HUES48 (cell line): Measurements from ENCODE around the gene HPS5.
A peak's percentile ranks its signal among the peaks of the same experiment; 100 is the strongest.
"Not testable (repeated sequence)": the region's sequence is repeated elsewhere in the genome, so short reads cannot be mapped to it uniquely, and the experiment has no call there.

Experiments
- H3K27ac ChIP-seq: one replicate; pipeline ENCODE4 v1.7.0; 2013; ENCODE audit warnings: low read depth, low read length, inconsistent platforms
- H3K27me3 ChIP-seq: 2 replicates; pipeline ENCODE4 v1.6.1; 2013; ENCODE audit warnings: mild to moderate bottlenecking, low read length; ENCODE audit not compliant: control insufficient read depth, insufficient read depth
- H3K36me3 ChIP-seq: 2 replicates; pipeline ENCODE4 v1.6.1; 2013; ENCODE audit warnings: low read length; ENCODE audit not compliant: control insufficient read depth, insufficient read depth
- H3K4me1 ChIP-seq: 2 replicates; pipeline ENCODE4 v1.6.1; 2013; ENCODE audit warnings: mild to moderate bottlenecking, low read length; ENCODE audit not compliant: control insufficient read depth, insufficient read depth
- H3K4me3 ChIP-seq: 2 replicates; pipeline ENCODE4 v1.5.1; 2013; ENCODE audit warnings: mild to moderate bottlenecking, low read depth, low read length
- H3K9ac ChIP-seq: 2 replicates; pipeline ENCODE4 v1.6.1; 2013; ENCODE audit warnings: mild to moderate bottlenecking, low read depth, low read length, moderate library complexity
- H3K9me3 ChIP-seq: 2 replicates; pipeline ENCODE4 v1.6.1; 2013; ENCODE audit warnings: low read length; ENCODE audit not compliant: control insufficient read depth, insufficient read depth

The HPS5 gene

DNA sequence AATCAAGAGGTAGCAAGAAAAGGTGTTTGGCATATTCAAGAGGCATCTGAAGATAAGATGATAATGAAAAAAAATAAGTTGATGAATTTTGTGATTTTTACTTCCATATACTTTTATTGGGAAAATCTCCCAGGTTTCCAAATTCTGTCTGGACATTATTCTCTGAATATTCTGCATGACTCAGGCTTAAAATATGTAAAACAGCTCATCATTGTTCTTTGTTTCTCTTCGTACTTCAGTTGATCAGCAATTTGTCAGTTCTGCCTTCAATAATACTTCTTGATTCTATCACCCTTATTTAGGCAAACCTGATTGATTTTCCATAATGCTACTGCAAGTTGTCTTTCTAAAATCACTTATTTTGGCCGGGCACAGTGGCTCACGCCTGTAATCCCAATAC is 30.6 kb upstream of the HPS5 start:
- no peak overlapping the region for H3K9ac ChIP-seq
- no peak overlapping the region for H3K27ac ChIP-seq
- H3K4me3 ChIP-seq, result no peak overlapping the region
- no peaks in the 10 kb centered on the region for H3K9me3 ChIP-seq
- no peaks in the 10 kb centered on the region for H3K4me1 ChIP-seq
- H3K36me3 ChIP-seq, result peaks cover 73% of the 10 kb centered on the region
- no peaks in the 10 kb centered on the region for H3K27me3 ChIP-seq

DNA sequence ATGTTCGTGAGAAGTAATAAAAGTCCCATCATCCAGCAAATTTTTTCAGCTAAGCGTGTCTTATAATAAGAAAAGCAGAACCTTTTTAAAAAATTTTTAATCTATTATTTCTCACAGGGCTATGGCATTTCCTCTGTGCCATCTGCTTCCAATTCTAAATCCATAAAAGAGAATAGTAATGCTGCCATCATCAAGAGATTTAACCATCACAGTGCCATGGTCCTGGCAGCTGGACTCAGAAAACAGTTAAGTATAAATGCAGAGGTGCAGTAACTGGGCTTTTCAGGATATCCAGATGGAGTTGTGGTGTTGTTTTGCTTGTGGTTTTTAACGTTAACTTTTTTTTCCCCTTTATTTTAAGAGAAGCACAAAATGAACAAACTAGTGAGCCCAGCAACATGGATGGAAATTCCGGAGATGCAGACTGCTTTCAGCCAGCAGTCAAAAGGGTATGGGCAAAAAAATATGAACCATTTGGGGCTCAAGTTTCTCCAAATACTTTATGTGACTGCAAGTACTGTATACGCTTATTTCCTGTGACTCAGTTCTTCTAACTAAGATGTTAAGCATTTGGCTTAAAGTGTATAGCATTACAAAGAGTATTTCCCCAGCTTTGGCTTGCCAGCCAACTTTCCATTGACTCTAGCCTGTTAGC is 25.7 kb upstream of the HPS5 start:
- Histone ChIP-seq H3K4me3 (no peak overlapping the region), H3K9me3 (no peaks in the 10 kb centered on the region), H3K27me3 (no peaks in the 10 kb centered on the region), H3K36me3 (peaks cover 77% of the 10 kb centered on the region), H3K27ac (no peak overlapping the region), H3K4me1 (no peaks in the 10 kb centered on the region), H3K9ac (no peak overlapping the region)

DNA sequence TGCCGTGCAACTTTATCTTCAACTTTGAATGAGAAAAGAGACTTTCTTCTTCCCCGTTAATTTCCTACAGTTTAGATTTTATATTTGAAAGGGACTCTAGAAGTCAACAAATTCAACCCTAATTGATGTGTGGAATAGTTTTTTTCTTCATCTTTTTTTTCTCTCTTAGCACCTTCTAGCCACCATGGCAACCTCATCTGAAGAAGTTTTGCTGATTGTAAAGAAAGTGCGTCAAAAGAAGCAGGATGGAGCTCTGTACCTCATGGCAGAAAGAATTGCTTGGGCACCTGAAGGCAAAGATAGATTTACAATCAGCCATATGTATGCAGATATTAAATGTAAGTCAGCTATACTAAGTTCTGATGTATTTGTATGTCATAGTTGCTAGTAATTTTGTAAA is 11.0 kb upstream of the HPS5 start:
- no peak overlapping the region for H3K9ac ChIP-seq
- H3K27ac ChIP-seq, result no peak overlapping the region
- peaks cover 63% of the 10 kb centered on the region for H3K36me3 ChIP-seq
- H3K4me3 ChIP-seq, result peak overlapping the region; percentile 26; the same call in 1 of the 2 replicates
- H3K9me3 ChIP-seq, result no peaks in the 10 kb centered on the region
- no peaks in the 10 kb centered on the region for H3K27me3 ChIP-seq
- H3K4me1 ChIP-seq, result peaks cover 15% of the 10 kb centered on the region

DNA sequence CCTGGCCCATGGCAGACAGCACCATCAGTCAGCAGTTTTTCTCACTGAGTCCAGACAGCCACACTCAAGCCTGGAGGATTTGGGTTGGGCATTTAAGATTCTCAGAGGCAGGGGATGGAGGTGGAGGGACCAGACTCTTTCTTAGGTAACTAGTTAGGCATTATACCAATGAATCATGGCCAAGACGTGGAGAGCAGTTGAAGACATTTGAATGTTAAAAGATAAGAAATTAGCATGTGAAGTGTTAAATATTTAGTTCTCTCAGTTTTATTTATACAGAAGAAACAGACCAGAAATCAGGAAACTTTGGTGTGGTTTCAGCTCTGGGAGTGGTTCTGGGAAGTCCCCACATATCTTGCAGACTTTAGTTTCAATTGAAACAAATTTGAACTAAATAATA is 10.4 kb upstream of the HPS5 start:
- Histone ChIP-seq H3K9me3 (no peaks in the 10 kb centered on the region), H3K36me3 (peaks cover 62% of the 10 kb centered on the region), H3K27me3 (no peaks in the 10 kb centered on the region), H3K9ac (peak overlapping the region; percentile 10; the same call in 1 of the 2 replicates), H3K4me1 (peaks cover 15% of the 10 kb centered on the region), H3K4me3 (peak overlapping the region; percentile 26; the same call in 1 of the 2 replicates), H3K27ac (peak overlapping the region; percentile 51)

DNA sequence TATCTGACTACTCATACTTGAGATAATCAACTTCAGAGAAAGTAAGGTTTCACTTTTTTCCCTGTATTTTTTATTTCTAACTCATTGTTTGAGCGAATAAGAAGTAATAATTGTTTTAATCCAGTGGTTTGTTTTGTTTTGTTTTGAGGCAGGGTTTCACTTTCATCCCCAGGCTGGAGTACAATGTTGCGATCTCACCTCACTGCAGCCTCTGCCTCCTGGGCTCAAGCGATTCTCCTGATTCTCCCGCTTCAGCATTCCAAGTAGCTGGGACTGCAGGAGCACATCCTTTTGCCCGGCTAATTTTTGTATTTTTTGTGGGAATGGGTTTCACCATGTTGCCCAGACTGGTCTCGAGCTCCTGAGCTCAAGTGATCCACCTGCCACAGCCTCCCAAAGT is 9.0 kb upstream of the HPS5 start:
- Histone ChIP-seq H3K4me3 (no peak overlapping the region), H3K9ac (no peak overlapping the region), H3K36me3 (peaks cover 64% of the 10 kb centered on the region), H3K9me3 (no peaks in the 10 kb centered on the region), H3K27ac (no peak overlapping the region), H3K4me1 (peaks cover 15% of the 10 kb centered on the region), H3K27me3 (no peaks in the 10 kb centered on the region)

DNA sequence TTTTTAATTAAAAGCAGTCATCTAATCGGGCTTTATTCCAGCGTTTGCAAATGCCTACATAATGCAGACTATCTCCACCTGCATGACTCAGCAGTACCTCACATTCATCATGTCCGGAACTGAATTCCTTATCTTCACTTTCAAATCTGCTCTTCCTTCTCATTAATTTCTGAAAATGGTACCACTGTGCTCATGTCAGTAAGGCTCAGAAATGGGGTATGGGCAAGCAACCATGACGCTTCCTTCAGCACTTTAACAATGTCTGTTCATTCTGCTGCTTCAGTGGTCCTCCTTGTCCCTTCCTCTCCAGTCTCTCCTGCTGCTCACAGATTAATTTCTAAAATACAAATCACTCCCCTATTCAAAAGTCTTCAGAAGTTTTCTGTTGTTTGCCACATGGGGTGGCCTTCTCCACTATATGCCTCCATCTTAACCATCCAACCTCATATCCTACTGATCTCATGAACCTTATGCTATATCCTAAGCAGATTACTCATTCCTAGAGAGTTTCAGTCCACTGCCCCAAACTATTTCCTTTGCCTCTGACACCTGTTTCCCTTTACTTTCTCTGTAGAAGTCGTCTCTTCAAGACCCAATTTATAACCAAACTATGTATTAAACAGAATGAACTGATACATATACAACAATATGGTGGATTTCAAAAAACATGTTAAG is 7.4 kb upstream of the HPS5 start:
- Histone ChIP-seq H3K36me3 (peaks cover 64% of the 10 kb centered on the region), H3K27ac (no peak overlapping the region), H3K4me1 (peaks cover 15% of the 10 kb centered on the region), H3K27me3 (no peaks in the 10 kb centered on the region), H3K9ac (no peak overlapping the region), H3K9me3 (no peaks in the 10 kb centered on the region), H3K4me3 (no peak overlapping the region)

DNA sequence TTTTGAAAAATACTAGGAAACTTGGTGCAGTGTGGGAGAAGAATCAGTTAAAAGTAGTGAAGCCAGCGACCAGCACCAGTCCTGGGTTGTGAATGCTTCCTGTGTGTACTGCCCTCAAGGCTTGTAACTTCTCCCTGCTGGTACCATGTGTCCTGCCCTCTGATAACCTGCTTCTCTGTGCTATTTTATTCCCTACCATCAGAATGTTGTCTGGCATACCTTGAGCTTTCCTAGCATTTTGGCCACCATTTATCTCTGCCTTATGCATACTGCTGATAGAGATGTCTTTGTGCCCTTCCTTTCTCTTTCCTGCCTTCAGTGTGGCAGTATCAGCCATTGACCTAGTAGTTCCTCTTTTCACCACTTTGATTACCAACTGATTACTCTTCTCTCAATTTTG is 2.4 kb upstream of the HPS5 start:
- H3K27ac ChIP-seq, result no peak overlapping the region
- no peaks in the 10 kb centered on the region for H3K9me3 ChIP-seq
- H3K4me3 ChIP-seq, result peak overlapping the region; percentile 26; the same call in 1 of the 2 replicates
- H3K36me3 ChIP-seq, result peaks cover 44% of the 10 kb centered on the region
- no peak overlapping the region for H3K9ac ChIP-seq
- peaks cover 11% of the 10 kb centered on the region; the same call in 1 of the 2 replicates for H3K4me1 ChIP-seq
- H3K27me3 ChIP-seq, result no peaks in the 10 kb centered on the region

DNA sequence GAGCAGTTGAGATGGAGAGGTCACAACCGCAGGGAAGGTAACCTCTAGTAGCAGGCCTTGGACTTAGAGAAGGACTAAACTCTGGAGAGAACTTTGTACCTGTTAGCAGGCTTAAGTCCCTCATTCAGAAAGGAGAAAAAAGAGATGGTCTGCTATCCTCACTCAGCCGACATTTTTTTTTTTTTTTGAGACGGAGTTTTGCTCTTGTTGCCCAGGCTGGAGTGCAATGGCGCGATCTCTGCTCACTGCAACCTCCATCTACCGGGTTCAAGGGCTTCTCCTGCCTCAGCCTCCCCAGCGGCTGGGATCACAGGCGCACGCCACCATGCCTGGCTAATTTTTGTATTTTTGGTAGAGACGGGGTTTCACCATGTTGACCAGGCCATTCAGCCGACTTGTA is 1.9 kb upstream of the HPS5 start:
- not testable (repeated sequence) for H3K9me3 ChIP-seq, H3K27me3 ChIP-seq, H3K9ac ChIP-seq, H3K27ac ChIP-seq
- Histone ChIP-seq H3K4me3 (peak overlapping the region; percentile 95; the same call in 1 of the 2 replicates), H3K36me3 (peaks cover 39% of the 10 kb centered on the region), H3K4me1 (peaks cover 11% of the 10 kb centered on the region; the same call in 1 of the 2 replicates)

DNA sequence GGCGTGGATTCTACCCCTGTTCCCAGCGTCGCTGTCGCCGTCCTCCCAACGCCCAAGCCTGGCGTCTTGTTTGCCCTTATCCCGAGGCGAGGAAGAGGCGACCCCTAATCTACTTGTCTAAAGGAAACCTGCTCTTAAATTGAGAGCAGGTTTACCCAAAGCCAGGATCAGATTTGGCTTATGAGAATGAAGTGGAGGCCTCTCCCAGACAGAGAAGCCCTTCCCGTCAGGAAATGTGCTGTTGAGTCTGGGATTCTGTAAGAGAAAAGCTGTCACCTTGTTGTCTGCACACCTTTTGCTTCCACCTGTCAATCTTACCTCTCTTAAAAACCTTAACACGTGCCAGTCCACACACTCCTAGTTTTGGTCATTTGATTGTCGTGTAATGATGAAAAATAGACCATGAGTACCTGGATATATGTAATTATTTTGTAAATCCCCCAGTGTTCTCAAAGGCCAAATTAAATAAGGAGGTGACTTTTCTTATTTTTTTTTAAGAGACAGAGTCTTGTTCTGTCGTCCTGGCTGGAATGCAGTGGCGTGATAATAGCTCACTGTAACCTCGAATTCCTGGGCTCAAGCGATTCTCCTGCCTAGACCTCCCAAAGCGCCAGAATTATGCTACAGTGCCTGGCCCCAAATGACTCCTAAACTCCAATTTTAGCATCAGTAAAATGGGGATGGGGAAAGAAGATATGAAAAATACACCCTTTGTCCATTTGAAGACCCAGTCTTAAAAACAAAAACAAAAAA is 1.1 kb upstream of the HPS5 start:
- Histone ChIP-seq H3K4me3 (peak overlapping the region; percentile 95), H3K36me3 (peaks cover 37% of the 10 kb centered on the region), H3K27me3 (no peaks in the 10 kb centered on the region), H3K4me1 (peaks cover 11% of the 10 kb centered on the region; the same call in 1 of the 2 replicates), H3K9me3 (no peaks in the 10 kb centered on the region), H3K9ac (peak overlapping the region; percentile 99), H3K27ac (peak overlapping the region; percentile 99)

DNA sequence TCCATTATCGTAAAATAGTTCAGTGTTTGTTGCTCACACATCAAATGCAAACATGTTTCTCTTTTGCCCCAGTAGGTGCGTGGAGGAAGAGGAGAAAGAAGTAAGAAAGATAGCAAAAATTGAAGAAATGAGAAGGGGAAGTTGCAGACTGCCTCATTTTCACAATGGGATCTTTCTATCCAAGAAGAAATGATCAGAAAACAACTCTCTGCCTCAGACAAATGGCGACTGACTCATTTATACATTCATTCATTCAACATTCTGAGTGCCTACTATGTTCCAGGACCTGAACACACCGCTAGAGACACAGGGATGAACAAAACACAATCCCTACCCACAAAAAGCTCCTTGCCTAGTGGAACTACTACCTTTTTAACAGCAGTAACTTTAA is 367 bp downstream of the HPS5 start:
- peaks cover 11% of the 10 kb centered on the region; the same call in 1 of the 2 replicates for H3K4me1 ChIP-seq

DNA sequence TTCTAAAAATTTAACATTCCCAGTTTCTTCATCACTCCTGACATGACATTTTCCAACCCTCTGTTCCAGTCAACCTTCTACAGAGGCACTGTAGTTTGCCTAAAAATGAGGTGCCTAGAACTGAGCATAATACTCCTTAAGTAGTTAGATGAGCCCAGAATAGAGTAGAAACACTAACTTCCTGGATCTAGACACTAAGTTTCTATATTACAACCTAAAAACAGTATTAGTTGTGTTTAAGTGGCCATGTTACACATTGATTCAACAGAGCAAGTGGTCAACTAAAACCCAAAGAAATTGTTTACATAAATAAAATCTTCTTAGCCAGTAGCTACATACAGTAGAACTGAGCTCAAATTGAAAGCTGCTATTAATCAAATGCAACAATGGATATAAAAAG is 1.3 kb downstream of the HPS5 start:
- Histone ChIP-seq H3K9ac (no peak overlapping the region), H3K9me3 (no peaks in the 10 kb centered on the region), H3K4me1 (peaks cover 11% of the 10 kb centered on the region; the same call in 1 of the 2 replicates), H3K27me3 (no peaks in the 10 kb centered on the region), H3K27ac (no peak overlapping the region), H3K36me3 (peaks cover 26% of the 10 kb centered on the region), H3K4me3 (peak overlapping the region; percentile 95)

More for the DNA sequence above, 367 bp downstream of the HPS5 start:
- Histone ChIP-seq H3K27ac (peak overlapping the region; percentile 99), H3K9ac (peak overlapping the region; percentile 99), H3K36me3 (peaks cover 27% of the 10 kb centered on the region), H3K4me3 (peak overlapping the region; percentile 95), H3K9me3 (no peaks in the 10 kb centered on the region), H3K27me3 (no peaks in the 10 kb centered on the region)
